GM12865 (cell line): ENCODE measurements around the gene ACTR2.
"Not testable (repeated sequence)": the region's sequence is repeated elsewhere in the genome, so short reads cannot be mapped to it uniquely, and the experiment has no call there.

ENCODE experiments used
- DNase-seq: peaks from one replicate; pipeline ENCODE4 v3.0.0; 2010; ENCODE audit warnings: low read depth
- H3K4me3 ChIP-seq: 2 replicates; pipeline ENCODE4 v1.5.1; 2011; ENCODE audit warnings: mild to moderate bottlenecking, low read depth, low read length, control low read depth
- TF ChIP-seq, protein P1 (sequence below): IDR thresholded peaks from 2 replicates; pipeline ENCODE4 v1.5.1; 2011; ENCODE audit warnings: low read length, control low read depth, low read depth, inconsistent platforms; ENCODE audit not compliant: insufficient read depth; ENCODE audit errors: missing control alignments

The ACTR2 gene

DNA sequence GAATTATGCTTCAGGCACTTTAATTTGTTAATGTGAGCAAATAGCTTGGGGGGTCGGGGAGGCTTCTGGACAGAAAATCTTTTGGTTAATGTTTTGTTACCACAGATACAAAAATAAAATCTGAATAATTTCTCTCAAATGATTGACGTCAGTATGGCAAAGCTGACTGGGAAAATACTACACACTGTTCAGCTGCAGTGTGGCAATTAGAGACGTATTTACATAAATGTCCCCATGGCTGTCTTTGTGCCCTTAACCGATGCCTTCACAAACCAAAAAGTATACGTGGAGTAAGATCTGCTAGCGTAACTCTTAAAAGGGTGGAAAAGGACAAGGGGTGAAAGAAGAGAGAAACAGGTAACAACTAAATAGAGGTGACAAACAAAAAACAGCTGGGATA, 83.4 kb downstream of the ACTR2 start:
- H3K4me3 ChIP-seq, result no peak overlapping the region
- TF ChIP-seq, protein P1, sequence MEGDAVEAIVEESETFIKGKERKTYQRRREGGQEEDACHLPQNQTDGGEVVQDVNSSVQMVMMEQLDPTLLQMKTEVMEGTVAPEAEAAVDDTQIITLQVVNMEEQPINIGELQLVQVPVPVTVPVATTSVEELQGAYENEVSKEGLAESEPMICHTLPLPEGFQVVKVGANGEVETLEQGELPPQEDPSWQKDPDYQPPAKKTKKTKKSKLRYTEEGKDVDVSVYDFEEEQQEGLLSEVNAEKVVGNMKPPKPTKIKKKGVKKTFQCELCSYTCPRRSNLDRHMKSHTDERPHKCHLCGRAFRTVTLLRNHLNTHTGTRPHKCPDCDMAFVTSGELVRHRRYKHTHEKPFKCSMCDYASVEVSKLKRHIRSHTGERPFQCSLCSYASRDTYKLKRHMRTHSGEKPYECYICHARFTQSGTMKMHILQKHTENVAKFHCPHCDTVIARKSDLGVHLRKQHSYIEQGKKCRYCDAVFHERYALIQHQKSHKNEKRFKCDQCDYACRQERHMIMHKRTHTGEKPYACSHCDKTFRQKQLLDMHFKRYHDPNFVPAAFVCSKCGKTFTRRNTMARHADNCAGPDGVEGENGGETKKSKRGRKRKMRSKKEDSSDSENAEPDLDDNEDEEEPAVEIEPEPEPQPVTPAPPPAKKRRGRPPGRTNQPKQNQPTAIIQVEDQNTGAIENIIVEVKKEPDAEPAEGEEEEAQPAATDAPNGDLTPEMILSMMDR, result no peak
- DNase-seq, result no peak

DNA sequence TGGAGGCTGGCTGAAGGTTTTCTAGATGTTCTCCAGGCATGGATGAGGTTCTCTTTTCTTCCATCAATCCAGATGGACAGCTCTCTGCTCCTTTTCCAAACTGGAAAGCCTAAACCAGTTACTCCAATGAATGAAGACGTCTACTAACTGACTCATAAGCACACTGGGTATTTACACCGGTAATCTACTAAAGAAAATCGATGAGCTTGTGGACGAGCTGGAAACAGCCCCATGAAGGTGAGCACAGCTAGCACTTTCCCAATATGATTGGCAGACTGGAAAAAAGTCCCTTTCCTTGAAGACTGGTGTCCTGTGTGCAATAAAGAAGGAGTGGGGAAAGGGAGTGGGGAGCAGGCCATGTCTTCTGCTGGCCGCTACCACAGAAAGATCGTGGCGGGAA, 84.0 kb downstream of the ACTR2 start:
- DNase-seq, result no peak
- H3K4me3 ChIP-seq, result no peak overlapping the region
- TF ChIP-seq, protein P1, result no peak

DNA sequence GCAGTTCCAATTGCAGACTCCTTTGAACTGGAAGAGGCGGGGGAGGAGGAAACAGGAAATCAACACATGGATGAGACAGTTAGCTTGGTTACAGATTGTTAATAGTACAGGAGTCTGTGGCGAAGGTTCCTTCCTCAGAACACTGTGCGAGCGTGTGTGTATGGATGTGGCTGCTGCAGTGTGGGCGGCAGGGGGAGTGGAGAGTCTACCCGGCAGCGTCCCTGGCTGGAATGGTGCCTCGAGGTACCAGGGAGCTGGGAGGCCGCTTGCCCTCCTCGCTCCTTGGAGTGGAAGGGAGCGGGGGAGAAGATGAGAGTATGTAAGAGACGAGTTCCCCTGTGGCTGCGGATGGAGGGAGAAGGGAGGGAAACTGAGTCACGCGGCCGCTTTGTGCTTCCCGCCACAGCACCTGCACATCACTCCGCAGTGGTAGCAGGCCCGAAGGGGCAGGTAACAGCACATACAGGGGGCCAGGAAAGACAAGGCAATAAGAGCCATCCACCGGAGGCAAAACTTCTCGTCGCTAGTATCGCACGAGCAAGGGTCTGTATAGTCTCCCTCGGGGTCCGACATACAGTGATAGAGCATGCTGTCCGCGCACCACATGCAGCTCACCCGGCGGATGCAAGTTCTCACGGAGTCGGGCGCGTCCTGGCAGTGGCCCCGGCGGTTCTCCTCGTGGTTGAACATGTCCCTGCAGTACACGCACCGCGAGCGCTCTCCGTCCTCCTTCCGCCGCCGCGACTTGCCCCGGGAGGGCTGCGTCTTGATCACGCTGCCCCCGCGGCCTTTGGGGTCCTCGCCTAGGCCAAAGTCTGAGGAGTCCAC, 85.7 kb downstream of the ACTR2 start:
- DNase-seq, result no peak
- TF ChIP-seq, protein P1, result no peak

DNA sequence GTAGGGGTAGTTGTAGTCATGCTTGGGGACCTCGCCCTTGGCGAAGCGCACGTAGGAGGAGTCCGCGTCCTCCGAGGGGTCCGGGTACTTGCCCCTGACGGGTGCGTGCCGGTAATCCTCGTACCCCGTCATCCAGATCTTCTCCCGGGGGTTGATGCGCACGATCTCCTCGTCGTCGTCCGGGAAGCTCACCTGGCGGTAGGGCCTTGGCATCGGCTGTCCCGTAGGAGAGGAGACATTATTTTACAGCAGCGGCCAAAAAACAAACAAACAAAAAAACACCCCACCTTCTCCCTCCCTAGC, 86.3 kb downstream of the ACTR2 start:
- no peak overlapping the region for H3K4me3 ChIP-seq
- TF ChIP-seq, protein P1, result no peak
- no peak for DNase-seq

More for the DNA sequence above, 85.7 kb downstream of the ACTR2 start:
- H3K4me3 ChIP-seq, result no peak overlapping the region

DNA sequence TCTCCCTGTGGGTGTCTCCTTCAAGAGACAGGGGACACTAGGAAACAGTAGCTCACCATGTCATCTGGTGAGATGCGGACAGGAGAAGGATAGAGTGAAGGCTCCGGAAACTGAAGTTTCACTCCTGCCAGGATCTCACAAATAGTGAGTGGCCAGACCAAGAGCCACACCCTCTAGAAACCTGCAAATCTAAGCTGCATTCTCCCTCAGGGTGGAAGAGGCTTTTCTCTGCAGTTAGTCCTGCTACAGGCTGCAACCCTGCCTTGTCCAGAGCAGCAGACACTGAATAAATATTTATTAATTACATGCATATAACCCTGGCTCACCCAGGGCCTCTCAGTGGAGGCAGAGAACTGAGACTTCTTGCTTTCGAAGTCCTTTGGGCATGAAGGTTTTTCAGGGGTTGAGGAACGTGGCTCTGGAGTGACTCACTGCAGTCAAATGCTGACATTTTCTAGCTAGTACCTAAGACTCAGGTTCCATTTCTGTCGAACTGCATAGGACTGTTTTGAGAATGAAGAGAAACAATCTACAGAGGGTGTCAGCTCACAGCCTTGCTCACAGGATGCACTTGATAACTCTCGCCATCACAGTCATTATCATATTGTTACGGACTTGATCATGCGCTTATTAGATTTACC, 87.3 kb downstream of the ACTR2 start:
- H3K4me3 ChIP-seq, result no peak overlapping the region
- TF ChIP-seq, protein P1, result no peak
- no peak for DNase-seq

DNA sequence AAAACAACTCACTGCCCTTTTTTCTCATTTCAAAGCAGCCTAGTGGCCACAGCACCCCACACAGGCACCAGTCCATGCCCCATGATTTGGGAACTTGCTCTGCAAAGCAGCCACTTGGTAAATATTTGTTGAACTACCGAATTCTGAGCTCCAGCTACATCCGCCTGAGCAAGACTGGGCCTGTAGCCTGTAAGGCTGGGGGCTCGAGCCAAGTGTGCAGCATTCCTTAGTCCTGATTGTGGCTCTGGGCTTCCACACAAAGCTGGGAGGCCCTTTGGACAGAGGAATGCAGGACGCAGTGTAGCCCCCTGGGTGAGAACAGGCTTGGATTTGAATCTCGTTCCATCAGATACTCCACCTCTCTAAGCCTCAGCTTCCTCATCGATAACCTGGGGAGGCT, 88.4 kb downstream of the ACTR2 start:
- DNase-seq, result no peak
- no peak overlapping the region for H3K4me3 ChIP-seq
- TF ChIP-seq, protein P1, result no peak

DNA sequence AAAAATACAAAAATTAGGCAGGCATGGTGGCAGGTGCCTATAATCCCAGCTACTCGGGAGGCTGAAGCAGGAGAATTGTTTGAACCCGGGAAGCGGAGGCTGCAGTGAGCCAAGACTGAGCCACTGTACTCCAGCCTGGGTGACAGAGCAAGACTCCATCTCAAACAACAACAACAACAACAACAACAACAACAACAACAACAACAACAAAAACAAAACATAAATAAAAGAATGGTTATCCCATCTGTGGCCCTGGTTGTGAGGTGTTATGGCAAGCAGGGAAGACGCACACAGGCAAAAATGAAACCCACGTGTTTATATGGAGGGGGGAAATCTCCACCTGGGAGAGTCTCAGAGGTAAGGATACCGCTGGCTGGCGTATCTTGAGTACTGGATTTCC, 89.7 kb downstream of the ACTR2 start:
- H3K4me3 ChIP-seq, result not testable (repeated sequence)

More for the DNA sequence above, 89.7 kb downstream of the ACTR2 start:
- not testable (repeated sequence) for DNase-seq
